GM21717 (cell line): ENCODE measurements around the gene YBEY.
"Not testable (repeated sequence)": the region's sequence is repeated elsewhere in the genome, so short reads cannot be mapped to it uniquely, and the experiment has no call there.

Experiments
- ATAC-seq: cut with Tn5 transposase; IDR thresholded peaks from one replicate; pipeline ENCODE4 v1.9.1; 2021; ENCODE audit warnings: mild to moderate bottlenecking, moderate library complexity; ENCODE audit not compliant: unreplicated experiment

Gene YBEY

DNA sequence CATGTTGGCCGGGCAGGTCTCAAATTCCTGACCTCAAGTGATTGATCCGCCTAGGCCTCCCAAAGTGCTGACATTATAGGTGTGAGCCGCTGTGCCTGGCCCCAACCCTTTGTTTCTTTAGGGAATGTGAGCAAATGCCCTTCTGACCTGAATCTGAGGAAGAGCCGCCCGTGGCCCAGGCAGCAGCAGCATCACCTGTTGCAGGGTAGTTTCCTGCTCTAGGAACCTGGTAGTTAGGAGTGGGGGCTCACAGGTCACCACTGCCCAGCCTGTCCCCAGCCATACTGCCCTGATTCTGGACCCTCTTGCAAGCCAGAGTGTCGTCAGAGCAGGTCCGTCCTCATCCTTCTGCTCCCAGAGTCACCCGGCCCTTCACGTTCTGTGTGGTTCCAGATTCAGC is 13.0 kb downstream of the YBEY start:
- ATAC-seq, result no peak

DNA sequence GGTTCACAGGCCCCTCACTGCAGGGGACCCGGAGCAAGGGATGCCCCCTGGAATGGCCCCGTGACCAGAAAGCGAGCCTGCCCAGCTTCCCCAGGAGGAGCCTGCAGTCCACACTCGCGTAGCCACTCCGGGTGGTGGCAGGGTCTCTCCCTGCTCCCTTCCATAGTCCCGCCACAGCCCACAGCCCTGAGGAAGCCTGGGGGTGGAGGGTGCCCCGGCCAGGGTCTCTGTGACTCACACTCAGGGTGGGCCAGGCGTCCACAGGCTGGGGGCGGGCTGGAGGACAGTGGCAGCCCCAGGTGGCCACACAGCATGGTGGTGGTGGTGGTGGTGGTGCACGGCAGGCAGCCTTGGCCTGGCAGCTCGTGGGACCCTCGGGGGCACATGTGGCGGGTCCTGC is 15.6 kb downstream of the YBEY start:
- no peak for ATAC-seq

DNA sequence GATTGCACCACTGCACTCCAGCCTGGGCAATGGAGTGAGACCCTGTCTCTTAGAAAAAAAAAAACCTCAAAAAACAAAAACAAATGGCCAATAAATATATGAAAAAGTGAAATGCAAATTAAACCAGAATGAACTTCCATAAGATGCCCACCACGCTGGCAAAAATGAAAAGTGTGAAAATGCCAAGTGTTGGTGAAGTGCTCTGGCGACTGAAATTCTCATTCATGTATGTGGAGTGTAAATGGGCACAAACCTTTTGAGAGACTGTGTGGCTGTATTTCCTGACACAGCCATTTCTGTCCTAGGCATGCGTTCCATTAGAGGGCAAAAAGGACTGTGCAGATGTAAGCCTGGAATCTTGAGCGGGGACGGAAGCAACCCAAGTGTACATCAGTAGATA is 18.3 kb downstream of the YBEY start:
- no peak for ATAC-seq

DNA sequence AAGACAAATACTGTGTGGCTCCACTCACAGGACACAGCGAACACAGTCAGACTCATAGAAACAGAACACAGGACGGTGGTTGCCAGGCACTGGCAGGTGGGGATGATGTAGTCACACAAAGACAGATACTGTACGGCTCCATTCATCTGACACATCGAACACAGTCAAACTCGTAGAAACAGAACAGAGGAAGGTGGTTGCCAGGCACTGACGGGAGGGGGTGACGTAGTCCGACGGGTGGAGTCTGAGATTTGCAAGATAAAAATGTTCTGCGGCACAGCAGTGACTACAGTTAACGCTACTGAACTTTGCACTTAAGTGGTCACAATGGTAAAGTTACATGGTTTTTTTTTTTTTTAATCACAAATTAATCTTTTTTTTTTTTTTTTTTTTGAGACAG is 18.8 kb downstream of the YBEY start:
- no peak for ATAC-seq

DNA sequence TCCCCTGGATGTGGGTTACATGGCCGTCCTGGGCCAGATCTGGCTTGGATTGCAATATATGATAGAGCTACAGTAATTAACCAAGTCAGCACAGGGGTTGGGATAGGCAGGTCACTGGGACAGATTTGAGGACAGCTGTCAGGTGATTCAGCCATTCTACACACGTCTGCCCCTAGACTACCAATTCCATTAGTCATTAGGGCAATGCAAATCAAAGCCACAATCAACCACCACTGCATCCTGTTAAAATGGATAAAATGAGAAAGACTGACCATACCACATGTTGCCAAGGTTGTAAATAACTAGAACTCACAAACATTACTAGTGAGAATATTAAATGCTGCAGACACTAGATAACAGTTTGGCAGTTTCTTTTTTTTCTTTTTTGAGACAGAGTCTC is 21.5 kb downstream of the YBEY start:
- no peak for ATAC-seq

DNA sequence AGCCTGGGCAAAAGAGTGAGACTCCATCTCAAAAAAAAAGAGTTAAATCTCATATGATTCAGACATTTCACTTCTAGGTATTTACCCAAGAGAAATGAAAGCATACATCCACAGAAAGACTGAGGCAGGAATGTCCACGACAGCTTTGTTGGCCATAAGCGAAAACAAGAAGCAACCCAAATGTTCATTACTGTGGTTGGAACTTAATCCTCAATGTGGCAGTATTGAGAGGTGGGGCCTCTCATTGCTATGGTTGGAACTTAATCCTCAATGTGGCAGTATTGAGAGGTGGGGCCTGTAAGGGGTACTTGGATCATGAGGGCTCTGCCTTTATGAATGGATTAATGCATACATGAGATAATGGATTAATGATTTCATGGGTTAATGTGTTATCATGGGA is 22.3 kb downstream of the YBEY start:
- ATAC-seq, result no peak

DNA sequence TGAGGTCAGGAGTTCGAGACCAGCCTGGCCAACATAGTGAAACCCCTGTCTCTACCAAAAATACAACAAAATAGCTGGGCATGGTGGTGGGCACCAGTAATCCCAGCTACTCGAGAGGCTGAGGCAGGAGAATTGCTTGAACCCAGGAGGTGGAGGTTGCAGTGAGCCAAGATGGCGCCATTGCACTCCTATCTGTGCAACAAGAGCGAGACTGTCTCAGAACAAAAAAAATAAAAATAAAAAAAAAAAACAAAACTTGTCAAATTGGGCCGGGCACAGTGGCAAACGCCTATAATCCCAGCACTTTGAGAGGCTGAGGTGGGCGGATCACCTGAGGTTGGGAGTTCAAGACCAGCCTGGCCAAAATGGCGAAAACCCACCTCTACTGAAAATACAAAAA is 24.1 kb downstream of the YBEY start:
- ATAC-seq, result not testable (repeated sequence)

DNA sequence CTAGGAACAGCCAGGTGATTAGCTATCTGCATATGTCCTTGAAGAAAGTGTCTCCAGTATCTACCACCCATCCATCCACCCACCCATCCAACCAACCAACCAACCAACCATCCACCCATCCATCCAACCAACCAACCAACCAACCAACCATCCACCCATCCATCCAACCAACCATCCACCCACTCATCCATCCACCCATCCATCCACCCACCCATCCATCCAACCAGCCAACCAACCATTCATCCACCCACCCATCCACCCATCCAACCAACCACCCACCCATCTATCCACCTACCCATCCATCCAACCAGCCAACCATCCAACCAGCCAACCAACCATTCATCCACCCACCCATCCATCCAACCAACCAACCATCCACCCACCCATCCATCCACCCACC is 25.4 kb downstream of the YBEY start:
- ATAC-seq, result no peak

DNA sequence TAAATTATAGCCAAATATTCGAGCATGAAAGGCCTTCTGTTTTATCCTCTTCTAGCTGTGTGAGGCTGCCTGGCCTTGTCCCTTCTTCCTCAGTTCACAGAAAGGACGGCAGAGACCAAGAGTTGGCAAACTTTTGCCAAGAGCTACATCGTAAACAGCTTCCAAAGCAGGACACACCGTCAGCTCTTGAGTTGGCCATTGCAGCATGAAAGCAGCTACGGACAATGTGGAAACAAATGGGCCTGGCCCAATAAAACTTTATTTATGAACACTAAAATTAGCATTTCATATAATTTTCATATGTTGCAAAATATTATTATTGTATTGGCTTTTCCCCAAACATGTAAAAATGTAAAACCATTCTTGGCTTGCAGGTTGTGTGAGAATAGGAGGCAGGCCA is 26.8 kb downstream of the YBEY start:
- no peak for ATAC-seq

DNA sequence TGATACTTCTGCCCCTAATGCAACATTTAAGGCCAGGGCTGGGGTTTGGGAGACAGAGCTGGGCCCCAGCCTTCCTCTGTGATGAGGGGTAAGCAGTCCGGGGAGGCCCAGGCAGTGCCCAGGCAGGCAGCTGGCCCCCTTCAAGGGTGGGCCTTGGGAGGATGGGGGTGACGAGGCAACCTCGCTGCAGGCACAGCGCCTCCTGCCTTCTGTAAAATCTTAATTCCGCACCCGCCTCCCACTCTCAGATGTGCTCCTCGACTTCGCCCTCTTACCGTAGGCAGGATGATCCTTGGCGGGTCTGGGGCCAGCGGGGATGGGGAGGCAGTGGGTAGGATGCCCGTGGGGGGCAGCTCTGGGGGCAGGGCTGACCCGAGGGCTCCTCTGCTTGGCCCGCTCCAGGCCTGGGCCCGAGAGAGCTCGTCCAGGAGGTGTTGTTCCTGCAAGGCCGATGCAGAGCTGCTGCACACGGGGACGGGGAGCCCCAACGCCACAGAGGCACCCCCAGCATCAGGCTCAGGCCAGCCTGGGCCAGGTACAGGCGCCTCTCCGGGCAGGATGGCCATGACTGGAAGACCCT is 28.4 kb downstream of the YBEY start:
- ATAC-seq, result no peak

DNA sequence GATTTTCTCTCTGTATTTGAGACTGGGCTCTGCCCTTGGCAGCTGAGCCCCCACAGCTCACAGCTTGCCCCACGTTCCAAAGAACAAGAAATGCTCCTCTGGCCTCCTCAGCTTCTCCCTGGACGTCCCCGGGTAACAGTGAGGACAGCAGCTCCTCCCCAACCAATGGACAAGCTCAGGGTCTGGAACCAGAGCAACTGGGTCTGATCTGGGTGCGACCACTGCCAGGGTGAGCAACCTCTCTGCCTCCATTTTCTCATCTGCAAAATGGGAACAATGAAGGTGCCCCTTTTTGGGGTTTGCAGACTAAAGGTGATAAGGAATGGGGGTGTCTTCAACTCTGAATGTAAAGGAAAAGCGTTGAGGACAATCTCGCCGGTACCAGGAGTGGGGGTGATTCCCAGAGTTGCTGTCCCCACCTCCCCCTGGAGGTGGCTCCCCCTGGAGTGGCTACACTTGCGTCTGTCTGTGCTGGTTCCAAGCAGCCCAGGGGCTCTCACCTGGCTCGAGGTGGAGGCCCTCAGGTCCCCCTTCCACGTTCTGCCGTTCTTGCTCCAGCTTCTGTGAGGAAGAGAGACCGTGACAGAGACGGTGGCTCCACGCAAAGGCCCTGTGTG is 30.7 kb downstream of the YBEY start:
- ATAC-seq, result no peak

DNA sequence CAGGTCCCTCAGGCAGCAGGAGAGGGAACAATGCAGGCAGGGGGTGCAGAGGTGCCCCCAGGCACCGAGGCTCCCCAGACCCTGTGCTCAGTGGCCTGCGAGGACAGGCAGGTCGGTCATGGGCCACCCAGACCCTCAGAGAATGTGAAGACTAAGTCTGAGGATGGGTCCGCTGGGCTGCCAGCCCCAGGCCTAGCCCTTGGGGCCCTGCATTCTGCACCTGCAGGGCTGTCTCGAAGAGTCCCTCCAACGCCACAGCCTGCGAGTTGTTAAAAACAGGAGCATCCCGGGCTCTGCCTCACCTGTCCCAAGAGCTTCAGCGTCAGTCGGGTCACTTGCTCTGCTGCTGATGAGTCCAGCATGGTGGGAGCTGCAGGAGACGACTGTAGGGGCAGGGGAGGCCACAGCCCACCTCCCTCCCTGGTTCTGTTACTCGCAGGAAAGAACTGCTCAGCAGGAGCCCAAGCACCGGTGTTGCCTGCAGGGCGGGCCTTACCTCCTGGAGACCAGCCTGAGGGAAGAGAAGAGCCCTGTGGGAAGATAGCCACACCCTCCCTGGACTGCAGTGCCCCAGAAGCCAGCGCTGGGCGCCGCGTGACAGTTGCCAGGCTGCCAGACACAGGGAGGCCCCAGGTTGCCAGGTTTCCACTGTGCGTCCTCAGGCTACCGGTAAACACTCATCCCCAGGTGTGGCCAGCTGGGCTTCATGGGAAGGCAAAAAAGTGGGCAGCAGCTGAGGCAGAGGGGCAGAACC is 31.7 kb downstream of the YBEY start:
- ATAC-seq, result no peak

DNA sequence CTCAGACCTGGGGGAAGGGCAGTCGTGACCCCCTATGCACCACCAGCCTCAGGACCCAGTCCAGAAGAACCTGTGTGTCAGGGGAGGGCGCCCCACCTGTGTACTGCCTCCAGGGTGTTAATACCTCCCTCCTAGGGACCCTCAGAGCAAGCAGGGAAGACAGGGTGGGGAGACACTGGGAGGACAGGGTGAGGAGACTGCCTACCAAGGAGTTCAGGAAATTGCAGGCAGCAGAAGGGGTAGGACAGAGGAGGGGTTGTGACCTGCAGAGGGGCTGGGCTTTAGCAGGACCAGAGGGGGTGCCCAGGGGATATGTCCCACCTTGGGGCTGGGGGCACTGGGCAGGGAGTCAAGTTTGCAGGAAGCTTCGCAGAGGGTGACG is 32.3 kb downstream of the YBEY start:
- ATAC-seq, result no peak

DNA sequence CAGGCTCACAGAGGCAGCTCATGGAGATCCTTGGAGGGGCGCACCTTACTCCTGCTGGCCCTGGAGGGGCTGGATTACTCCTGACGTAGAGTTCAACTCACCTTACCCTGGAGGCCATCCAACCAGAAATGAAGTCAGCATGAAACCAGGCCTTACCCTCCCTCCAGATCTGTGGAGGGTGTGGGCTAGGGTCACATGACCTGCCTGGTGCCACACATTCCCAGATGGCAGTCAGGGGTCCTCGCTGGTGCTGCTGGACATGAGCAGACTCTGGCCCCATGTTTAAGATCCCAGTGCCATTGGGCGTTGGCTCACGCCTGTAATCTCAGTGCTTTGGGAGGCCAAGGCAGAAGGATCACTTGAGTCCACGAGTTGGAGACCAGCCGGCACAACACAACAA is 33.0 kb downstream of the YBEY start:
- ATAC-seq, result no peak

DNA sequence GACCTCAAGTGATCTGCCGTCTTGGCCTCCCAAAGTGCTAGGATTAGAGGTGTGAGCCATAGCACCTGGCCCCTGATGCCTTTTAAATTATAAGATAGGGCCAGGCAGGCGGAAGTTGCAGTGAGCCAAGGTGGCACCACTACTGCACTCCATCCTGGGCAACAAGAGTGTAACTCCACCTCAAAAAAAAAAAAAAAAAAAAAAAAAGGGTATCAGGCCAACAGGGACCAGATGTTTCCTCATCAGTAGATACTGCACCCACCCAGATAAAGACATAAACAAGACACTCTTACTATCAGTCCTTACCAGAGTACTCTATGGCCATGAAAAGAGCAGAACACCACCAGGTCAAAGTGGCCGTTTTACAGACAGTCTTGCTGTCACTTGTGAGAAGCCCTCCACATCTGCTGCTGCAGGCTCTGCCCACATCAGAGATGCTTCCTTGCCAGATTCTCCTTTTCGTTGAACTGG is 34.2 kb downstream of the YBEY start:
- ATAC-seq, result no peak

DNA sequence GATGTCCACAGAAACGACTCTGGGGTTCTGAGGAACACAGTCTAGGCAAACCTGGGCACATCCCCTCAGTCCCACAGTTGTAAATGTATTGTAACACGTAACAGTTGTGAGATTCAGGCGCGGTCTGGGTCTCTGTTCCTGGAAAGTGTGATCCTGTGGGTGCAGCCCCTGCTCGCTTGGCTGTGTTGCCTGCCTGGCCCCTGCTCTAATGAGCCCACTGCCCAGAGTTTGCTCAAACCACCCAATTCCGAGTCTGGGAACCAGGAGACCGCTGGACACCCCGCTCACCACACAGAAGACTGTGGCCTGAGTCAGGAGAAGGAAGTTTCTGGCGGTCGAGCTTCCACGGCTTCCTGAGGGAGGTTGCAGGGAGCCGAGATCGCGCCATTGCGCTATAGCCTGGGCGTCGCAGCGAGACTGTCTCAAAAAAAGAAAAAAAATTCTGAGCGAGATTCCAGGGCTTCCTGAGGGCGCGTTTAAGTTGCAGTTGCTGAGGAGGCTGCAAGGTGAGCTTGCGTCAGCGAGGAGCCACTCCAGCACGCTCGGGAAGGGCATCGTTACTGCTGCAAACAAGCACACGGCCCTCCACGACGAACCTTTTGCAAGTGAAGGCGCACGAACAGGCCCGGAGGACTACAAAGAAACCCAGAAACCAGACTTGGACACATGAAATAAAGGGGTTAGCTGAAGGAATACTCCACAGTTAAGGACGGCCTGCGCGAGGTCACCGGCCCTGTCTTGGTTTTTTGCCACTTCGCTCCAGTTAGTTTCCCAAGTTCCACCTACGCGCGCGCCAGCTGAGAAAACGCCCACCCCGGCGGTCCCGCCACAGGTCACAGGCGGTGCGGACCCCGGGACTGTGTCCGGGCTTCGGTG is 36.4 kb downstream of the YBEY start:
- ATAC-seq, result no peak

DNA sequence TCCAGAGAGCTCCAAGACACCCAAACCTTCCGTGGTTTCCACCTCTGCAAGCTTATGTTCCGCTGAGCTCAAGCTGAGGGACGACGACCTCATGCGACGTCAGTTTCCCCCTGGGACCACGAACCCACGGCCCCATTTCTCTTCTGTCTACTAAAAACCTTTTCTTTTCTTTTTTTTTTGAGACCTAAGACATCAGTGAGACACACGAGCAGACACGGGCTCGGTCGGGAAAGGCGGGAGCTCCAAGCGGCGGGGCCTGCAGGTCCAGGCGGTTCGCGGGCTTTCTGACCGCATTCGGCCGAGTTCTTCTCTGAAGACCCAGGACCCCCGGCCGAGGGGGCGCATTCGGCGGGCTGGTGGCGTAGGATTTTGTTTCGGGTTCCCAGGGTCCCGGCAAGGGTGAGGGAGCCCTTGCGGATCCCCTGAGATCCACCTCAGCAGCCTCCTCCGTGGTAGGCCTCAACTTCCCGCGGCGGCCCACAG is 37.1 kb downstream of the YBEY start:
- ATAC-seq, result peak; percentile 3

DNA sequence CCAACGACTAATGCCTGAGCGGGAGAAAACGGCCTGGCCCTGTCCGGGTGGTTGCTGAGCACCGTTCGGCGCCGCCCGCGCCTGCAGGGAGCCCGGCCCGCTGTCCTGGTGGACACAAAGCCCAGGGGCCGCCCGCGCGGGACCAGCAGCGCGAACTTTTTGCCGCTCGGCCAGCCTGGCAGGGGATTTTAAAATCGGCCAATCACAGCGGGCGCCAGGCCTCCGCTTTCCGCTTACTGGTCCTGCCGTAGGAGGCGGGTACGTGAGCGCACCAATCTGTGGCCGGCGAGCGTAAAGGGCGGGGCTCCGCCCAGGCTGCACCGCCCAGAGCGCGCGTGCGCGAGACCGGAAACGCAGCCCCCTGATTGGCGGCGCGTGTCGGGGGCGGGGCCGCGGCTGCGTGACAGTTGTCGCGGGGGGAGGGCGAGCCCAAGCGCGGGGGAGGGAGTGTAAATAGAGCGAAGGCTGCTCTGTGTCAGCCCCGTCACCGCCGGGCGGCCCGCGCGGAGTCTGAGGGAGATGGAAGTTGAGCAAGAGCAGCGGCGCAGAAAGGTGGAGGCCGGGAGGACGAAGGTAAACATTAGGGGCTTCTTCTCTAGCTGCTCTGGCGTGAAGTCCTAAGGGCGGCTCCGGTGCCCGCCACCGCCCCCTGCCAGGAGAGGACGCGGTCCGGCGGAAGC is 37.7 kb downstream of the YBEY start, which contains the start of the genes C21orf58 and PCNT:
Gene C21orf58 (minus strand): TSS at position 161 of the 680 bp plus-strand sequence. CDS start 1,132 bp downstream, outside the sequence.
Gene PCNT (plus strand): TSS at position 447 of the 680 bp plus-strand sequence. CDS start 73 bp downstream, at position 520.
- ATAC-seq, result peak; percentile 73

DNA sequence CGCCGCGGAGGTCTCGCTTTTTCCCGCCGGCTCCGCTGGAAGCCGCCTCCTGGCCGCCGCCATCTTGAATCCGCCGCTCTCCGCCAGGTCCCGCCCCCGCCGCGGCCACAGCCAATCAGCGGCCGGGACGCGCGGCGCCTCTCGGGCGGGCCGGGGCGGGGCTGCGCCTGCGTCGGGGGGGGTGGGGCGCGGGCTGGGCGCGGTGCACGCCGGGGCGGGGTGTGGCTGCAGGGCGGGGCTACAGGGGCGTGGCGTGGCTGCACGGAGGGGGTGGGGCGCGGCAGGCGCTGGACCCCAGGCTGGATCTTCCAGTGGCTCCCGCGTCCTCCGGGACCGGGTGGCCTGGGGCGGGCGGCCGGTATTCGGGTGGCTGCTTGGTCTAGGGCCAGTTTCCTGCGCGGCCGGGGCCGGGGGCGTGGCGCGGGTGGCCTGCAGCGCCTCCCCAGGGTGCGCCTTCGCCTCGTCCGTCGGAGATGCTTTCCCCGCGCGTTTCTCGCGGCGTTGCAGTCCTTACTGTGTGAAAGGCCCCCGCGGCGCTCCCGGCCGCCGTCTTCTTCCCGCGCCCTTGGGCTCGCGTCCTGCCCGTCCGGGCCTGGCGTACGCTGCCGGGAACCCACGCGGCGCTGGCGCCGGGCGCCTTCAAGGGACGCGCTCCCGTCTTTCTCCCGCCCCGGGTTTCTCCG is 38.4 kb downstream of the YBEY start:
- peak; percentile 47 for ATAC-seq
